Activated T-cell treated with anti-CD3 and anti-CD28 coated beads, Interleukin-2, amount 50 U/mL, for 24 hours (primary cell): Measurements from ENCODE around the gene NAV3.

Experiments used
- DNase-seq: peaks from one replicate; pipeline ENCODE4 v3.0.0-alpha.2; 2020
- H3K27ac Mint-ChIP-seq: 2 replicates; pipeline ENCODE4 v1.8.0; 2020; ENCODE audit warnings: mild to moderate bottlenecking, mixed read lengths
- H3K27me3 Mint-ChIP-seq: 2 replicates; pipeline ENCODE4 v1.8.0; 2020; ENCODE audit warnings: mixed read lengths
- H3K36me3 Mint-ChIP-seq: 2 replicates; pipeline ENCODE4 v1.8.0; 2020; ENCODE audit warnings: low read depth, mixed read lengths
- H3K4me1 Mint-ChIP-seq: 2 replicates; pipeline ENCODE4 v1.8.0; 2020; ENCODE audit warnings: low read depth, mixed read lengths
- H3K4me3 Mint-ChIP-seq: 2 replicates; pipeline ENCODE4 v1.8.0; 2020; ENCODE audit warnings: mild to moderate bottlenecking, moderate library complexity, mixed read lengths
- H3K9me3 Mint-ChIP-seq: 2 replicates; pipeline ENCODE4 v1.8.0; 2020; ENCODE audit warnings: mixed read lengths

Gene NAV3

GRCh38 chr12:78192979-78193378 lies 362.3 kb downstream of the NAV3 start:
- H3K4me1 Mint-ChIP-seq = no peaks in the 10 kb centered on the region
- H3K27ac Mint-ChIP-seq = no peak overlapping the region
- H3K36me3 Mint-ChIP-seq = no peaks in the 10 kb centered on the region
- H3K27me3 Mint-ChIP-seq = no peaks in the 10 kb centered on the region
- no peak overlapping the region for H3K4me3 Mint-ChIP-seq
- peaks cover 10% of the 10 kb centered on the region for H3K9me3 Mint-ChIP-seq
- DNase-seq = no peak

- Mint-ChIP-seq H3K9me3 (peaks cover 7% of the 10 kb centered on the region), H3K27me3 (no peaks in the 10 kb centered on the region), H3K4me3 (no peak overlapping the region), H3K36me3 (no peaks in the 10 kb centered on the region), H3K4me1 (no peaks in the 10 kb centered on the region), H3K27ac (no peak overlapping the region)
- DNase-seq = no peak
Observed at GRCh38 chr12:78194448-78194847, 363.8 kb downstream of the NAV3 start.

- Mint-ChIP-seq H3K4me3 (no peak overlapping the region), H3K36me3 (no peaks in the 10 kb centered on the region), H3K4me1 (no peaks in the 10 kb centered on the region), H3K27ac (no peak overlapping the region), H3K27me3 (no peaks in the 10 kb centered on the region), H3K9me3 (peaks cover 13% of the 10 kb centered on the region)
- no peak for DNase-seq
Observed at GRCh38 chr12:78198896-78199295, 368.2 kb downstream of the NAV3 start.

- Mint-ChIP-seq H3K4me1 (no peaks in the 10 kb centered on the region), H3K4me3 (no peak overlapping the region), H3K27ac (no peak overlapping the region), H3K36me3 (no peaks in the 10 kb centered on the region), H3K27me3 (no peaks in the 10 kb centered on the region), H3K9me3 (peaks cover 11% of the 10 kb centered on the region)
- DNase-seq = no peak
Observed at GRCh38 chr12:78199926-78200325, 369.2 kb downstream of the NAV3 start.

GRCh38 chr12:78204926-78205325 lies 374.2 kb downstream of the NAV3 start:
- Mint-ChIP-seq H3K4me3 (no peak overlapping the region), H3K36me3 (no peaks in the 10 kb centered on the region), H3K27me3 (no peaks in the 10 kb centered on the region), H3K4me1 (no peaks in the 10 kb centered on the region), H3K9me3 (peaks cover 14% of the 10 kb centered on the region), H3K27ac (no peak overlapping the region)
- DNase-seq = no peak

GRCh38 chr12:78208092-78208491 lies 377.4 kb downstream of the NAV3 start:
- Mint-ChIP-seq H3K9me3 (peaks cover 6% of the 10 kb centered on the region), H3K4me3 (no peak overlapping the region), H3K36me3 (no peaks in the 10 kb centered on the region), H3K27me3 (no peaks in the 10 kb centered on the region), H3K27ac (no peak overlapping the region), H3K4me1 (no peaks in the 10 kb centered on the region)
- no peak for DNase-seq

GRCh38 chr12:78209846-78210505 lies 379.3 kb downstream of the NAV3 start:
- Mint-ChIP-seq H3K4me3 (no peak overlapping the region), H3K36me3 (no peaks in the 10 kb centered on the region), H3K4me1 (no peaks in the 10 kb centered on the region), H3K9me3 (peaks cover 3% of the 10 kb centered on the region), H3K27me3 (no peaks in the 10 kb centered on the region), H3K27ac (no peak overlapping the region)
- no peak for DNase-seq

- H3K9me3 Mint-ChIP-seq = peaks cover 3% of the 10 kb centered on the region
- H3K36me3 Mint-ChIP-seq = no peaks in the 10 kb centered on the region
- no peaks in the 10 kb centered on the region for H3K4me1 Mint-ChIP-seq
- no peak overlapping the region for H3K4me3 Mint-ChIP-seq
- H3K27ac Mint-ChIP-seq = no peak overlapping the region
- DNase-seq = no peak
- no peaks in the 10 kb centered on the region for H3K27me3 Mint-ChIP-seq
Observed at GRCh38 chr12:78210506-78210860, 379.8 kb downstream of the NAV3 start.

GRCh38 chr12:78210894-78211302 lies 380.2 kb downstream of the NAV3 start:
- Mint-ChIP-seq H3K4me3 (no peak overlapping the region), H3K27ac (no peak overlapping the region), H3K27me3 (no peaks in the 10 kb centered on the region), H3K36me3 (no peaks in the 10 kb centered on the region), H3K9me3 (peaks cover 3% of the 10 kb centered on the region), H3K4me1 (no peaks in the 10 kb centered on the region)
- no peak for DNase-seq

GRCh38 chr12:78220811-78221210 lies 390.1 kb downstream of the NAV3 start:
- Mint-ChIP-seq H3K9me3 (no peaks in the 10 kb centered on the region), H3K4me3 (no peak overlapping the region), H3K27ac (no peak overlapping the region), H3K36me3 (no peaks in the 10 kb centered on the region), H3K27me3 (no peaks in the 10 kb centered on the region), H3K4me1 (no peaks in the 10 kb centered on the region)
- DNase-seq = no peak

GRCh38 chr12:78224154-78224553 lies 393.5 kb downstream of the NAV3 start:
- H3K36me3 Mint-ChIP-seq = no peaks in the 10 kb centered on the region
- no peak for DNase-seq
- H3K27ac Mint-ChIP-seq = no peak overlapping the region
- no peaks in the 10 kb centered on the region for H3K27me3 Mint-ChIP-seq
- H3K4me3 Mint-ChIP-seq = no peak overlapping the region
- no peaks in the 10 kb centered on the region for H3K4me1 Mint-ChIP-seq
- peaks cover 4% of the 10 kb centered on the region for H3K9me3 Mint-ChIP-seq

- peaks cover 8% of the 10 kb centered on the region for H3K9me3 Mint-ChIP-seq
- DNase-seq = no peak
- H3K36me3 Mint-ChIP-seq = no peaks in the 10 kb centered on the region
- H3K4me3 Mint-ChIP-seq = no peak overlapping the region
- no peaks in the 10 kb centered on the region for H3K27me3 Mint-ChIP-seq
- H3K4me1 Mint-ChIP-seq = peaks cover 5% of the 10 kb centered on the region
- no peak overlapping the region for H3K27ac Mint-ChIP-seq
Observed at GRCh38 chr12:78226763-78227162, 396.1 kb downstream of the NAV3 start.

GRCh38 chr12:78229591-78230101 lies 399.0 kb downstream of the NAV3 start:
- no peak for DNase-seq
- Mint-ChIP-seq H3K9me3 (peaks cover 8% of the 10 kb centered on the region), H3K4me1 (peaks cover 5% of the 10 kb centered on the region), H3K36me3 (no peaks in the 10 kb centered on the region), H3K27ac (no peak overlapping the region), H3K27me3 (no peaks in the 10 kb centered on the region), H3K4me3 (no peak overlapping the region)

- Mint-ChIP-seq H3K4me1 (peaks cover 5% of the 10 kb centered on the region), H3K4me3 (no peak overlapping the region)
- no peak for DNase-seq
Observed at GRCh38 chr12:78232756-78233155, 402.1 kb downstream of the NAV3 start.

GRCh38 chr12:78236264-78236663 lies 405.6 kb downstream of the NAV3 start:
- no peak overlapping the region for H3K4me3 Mint-ChIP-seq
- no peak for DNase-seq
- H3K4me1 Mint-ChIP-seq = no peaks in the 10 kb centered on the region
- no peaks in the 10 kb centered on the region for H3K36me3 Mint-ChIP-seq
- H3K27ac Mint-ChIP-seq = no peak overlapping the region
- H3K9me3 Mint-ChIP-seq = peaks cover 11% of the 10 kb centered on the region
- no peaks in the 10 kb centered on the region for H3K27me3 Mint-ChIP-seq

More at GRCh38 chr12:78232756-78233155, 402.1 kb downstream of the NAV3 start:
- Mint-ChIP-seq H3K9me3 (peaks cover 10% of the 10 kb centered on the region), H3K27me3 (no peaks in the 10 kb centered on the region), H3K27ac (no peak overlapping the region), H3K36me3 (no peaks in the 10 kb centered on the region)

GRCh38 chr12:78239544-78239943 lies 408.9 kb downstream of the NAV3 start:
- Mint-ChIP-seq H3K27me3 (no peaks in the 10 kb centered on the region), H3K4me1 (no peaks in the 10 kb centered on the region), H3K4me3 (no peak overlapping the region), H3K27ac (no peak overlapping the region), H3K36me3 (no peaks in the 10 kb centered on the region), H3K9me3 (peaks cover 11% of the 10 kb centered on the region)
- DNase-seq = no peak
